ENCODE results near the gene CNNM3. TPM values are rescaled to one million over a fixed set of nuclear protein-coding genes. Genes with fewer than 3 reads are reported as not detected.
A peak's percentile ranks its signal among the peaks of the same experiment; 100 is the strongest.

CNNM3 gene
- total and polyA plus RNA-seq, 8 donors, result 4.6 to 107 (median 10.8) TPM

DNA sequence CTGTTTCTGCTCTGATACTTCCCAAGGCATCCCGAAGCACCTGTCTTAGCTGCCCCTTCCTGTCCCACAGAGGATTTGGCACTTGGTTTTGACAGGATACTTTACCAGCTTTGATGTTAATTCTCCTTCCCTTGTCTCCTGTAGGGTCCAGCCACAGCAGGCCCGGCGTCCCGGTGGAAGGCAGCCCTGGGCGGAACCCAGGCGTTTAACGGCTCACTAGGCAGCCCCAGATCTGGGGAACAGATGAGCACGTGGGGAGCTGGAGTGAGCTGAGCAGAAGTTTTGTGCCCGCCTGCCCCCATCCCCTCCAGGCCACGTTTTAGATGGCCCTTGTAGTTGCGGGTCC is 16.3 kb downstream of the CNNM3 start:
- H3K9me3 ChIP-seq, result no peaks in the 10 kb centered on the region
- TF ChIP-seq, protein P1, sequence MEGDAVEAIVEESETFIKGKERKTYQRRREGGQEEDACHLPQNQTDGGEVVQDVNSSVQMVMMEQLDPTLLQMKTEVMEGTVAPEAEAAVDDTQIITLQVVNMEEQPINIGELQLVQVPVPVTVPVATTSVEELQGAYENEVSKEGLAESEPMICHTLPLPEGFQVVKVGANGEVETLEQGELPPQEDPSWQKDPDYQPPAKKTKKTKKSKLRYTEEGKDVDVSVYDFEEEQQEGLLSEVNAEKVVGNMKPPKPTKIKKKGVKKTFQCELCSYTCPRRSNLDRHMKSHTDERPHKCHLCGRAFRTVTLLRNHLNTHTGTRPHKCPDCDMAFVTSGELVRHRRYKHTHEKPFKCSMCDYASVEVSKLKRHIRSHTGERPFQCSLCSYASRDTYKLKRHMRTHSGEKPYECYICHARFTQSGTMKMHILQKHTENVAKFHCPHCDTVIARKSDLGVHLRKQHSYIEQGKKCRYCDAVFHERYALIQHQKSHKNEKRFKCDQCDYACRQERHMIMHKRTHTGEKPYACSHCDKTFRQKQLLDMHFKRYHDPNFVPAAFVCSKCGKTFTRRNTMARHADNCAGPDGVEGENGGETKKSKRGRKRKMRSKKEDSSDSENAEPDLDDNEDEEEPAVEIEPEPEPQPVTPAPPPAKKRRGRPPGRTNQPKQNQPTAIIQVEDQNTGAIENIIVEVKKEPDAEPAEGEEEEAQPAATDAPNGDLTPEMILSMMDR (IDR thresholded peaks at IDR 0.05), result no peak
- TF ChIP-seq POLR2AphosphoS5 (IDR thresholded peaks at IDR 0.05) (no peak), POLR2A (IDR thresholded peaks at IDR 0.05) (no peak), EP300 (IDR thresholded peaks at IDR 0.05) (no peak)
- DNase-seq, result no peak
- no peaks in the 10 kb centered on the region for H3K27me3 ChIP-seq
- 73 to 84% (median 76%) methylated on average over 11 of the region's 11 CpGs for WGBS, 5 donors
- peaks cover 53 to 82% (median 80%) of the 10 kb centered on the region in 4 donors for H3K36me3 ChIP-seq
- no peak overlapping the region for H3K4me3 ChIP-seq
- H3K4me1 ChIP-seq, result peaks cover 11 to 30% (median 23%) of the 10 kb centered on the region in 4 donors
- intact Hi-C loops (cut with DNase I; ENCODE audit: low total_unique reads), result no loop called here
- H3K27ac ChIP-seq, result peak overlapping the region; percentile 5 to 55 (median 43)

DNA sequence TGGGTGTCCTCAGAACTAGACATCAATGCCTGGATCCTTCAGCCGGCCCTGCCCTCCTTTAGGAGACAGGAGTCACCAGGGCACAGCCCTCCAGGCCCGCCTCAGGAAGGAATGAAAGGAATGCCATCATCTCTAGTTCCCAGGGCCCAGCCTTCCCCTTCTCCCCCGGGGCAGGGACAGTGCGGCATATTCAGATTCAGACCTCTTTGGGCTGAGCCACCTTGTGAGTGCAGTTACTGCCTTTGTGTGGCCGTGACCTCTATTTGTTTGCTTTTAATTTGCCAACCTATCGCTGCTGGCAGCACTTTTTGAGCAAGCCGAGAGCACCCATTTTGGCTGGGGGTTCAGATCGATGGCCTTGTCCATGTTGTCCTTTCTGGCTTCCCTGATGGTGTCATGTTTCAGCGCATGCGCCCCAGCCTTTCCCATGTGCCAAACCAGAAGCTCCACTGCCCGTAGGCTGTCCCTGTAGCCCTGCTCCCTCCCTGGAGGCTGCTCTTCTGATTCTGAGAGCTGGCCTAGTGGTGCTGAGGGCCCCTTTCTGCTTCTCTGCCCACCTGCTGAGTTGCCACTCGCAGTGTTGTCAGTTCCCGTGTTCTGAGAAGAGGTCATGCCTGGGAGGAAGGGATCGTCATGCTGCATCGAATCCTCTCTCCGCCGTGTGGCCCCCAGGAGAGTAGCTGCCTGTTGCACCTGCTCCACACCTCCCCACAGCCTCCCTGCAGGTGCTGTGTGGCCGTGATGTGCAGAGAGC is 16.9 kb downstream of the CNNM3 start:
- peaks cover 47 to 82% (median 79%) of the 10 kb centered on the region in 4 donors for H3K36me3 ChIP-seq
- H3K27ac ChIP-seq, result peak overlapping the region; percentile 5 to 55 (median 43)
- no peaks in the 10 kb centered on the region for H3K27me3 ChIP-seq
- no peak for TF ChIP-seq EP300 (IDR thresholded peaks at IDR 0.05)
- peak in 1 of 3 donors; percentile 29 for TF ChIP-seq POLR2AphosphoS5 (IDR thresholded peaks at IDR 0.05)
- H3K4me3 ChIP-seq, result no peak overlapping the region
- H3K4me1 ChIP-seq, result peaks cover 11 to 30% (median 23%) of the 10 kb centered on the region in 4 donors
- 40 to 55% (median 44%) methylated on average over 18 of the region's 18 CpGs for WGBS, 5 donors
- DNase-seq, result peak; percentile 86 to 89
- no peaks in the 10 kb centered on the region for H3K9me3 ChIP-seq
- intact Hi-C loops (cut with DNase I; ENCODE audit: low total_unique reads), result no loop called here

DNA sequence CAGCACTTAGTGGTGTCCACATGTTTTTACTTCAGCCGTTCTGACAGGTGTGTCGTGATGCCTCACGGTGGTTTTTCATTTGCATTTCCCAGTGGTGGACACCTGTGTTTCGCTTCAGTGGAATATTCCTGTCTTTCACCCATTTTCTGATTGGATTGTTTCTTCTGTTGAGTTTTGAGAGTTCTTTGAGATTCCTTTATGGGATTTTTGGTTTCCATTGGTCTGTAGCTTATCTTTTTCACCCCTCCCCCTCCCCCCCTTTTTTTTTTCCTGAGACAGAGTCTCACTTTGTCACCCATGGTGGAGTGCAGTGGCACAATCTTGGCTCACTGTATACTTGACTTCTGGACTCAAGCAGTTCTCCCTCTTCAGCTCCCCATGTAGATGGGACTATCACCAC is 19.8 kb downstream of the CNNM3 start:
- no peak for DNase-seq
- TF ChIP-seq, protein P1 (IDR thresholded peaks at IDR 0.05), result no peak
- TF ChIP-seq POLR2A (IDR thresholded peaks at IDR 0.05), result no peak
- intact Hi-C loops (cut with DNase I; ENCODE audit: low total_unique reads), result no loop called here
- H3K9me3 ChIP-seq, result no peaks in the 10 kb centered on the region
- no peaks in the 10 kb centered on the region for H3K27me3 ChIP-seq
- H3K36me3 ChIP-seq, result peaks cover 18 to 69% (median 60%) of the 10 kb centered on the region in 4 donors
- peaks cover 21 to 46% (median 41%) of the 10 kb centered on the region in 4 donors for H3K4me1 ChIP-seq
- WGBS, 5 donors, result 77 to 96% (median 85%) methylated on average over 4 of the region's 4 CpGs
- no peak overlapping the region for H3K4me3 ChIP-seq
- no peak overlapping the region for H3K27ac ChIP-seq

DNA sequence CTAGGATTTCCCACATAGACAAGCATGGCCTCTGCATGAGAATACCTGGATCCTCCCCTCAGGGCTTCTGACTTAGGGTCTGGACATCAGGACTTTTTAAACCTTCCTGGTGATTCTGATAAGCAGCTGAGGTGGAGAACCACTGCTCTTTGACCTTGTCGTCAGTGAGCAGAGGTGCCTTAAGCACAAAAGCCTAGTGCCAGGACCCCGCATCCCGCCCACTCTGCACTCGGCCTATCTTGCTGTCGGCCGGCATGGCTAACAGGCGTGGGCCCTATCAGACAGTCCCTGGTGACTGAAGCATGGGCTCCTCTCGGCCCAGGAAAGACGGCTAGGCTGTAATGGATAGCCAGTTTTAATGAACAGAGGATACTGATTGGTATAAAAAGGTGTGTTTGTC is 21.5 kb downstream of the CNNM3 start:
- intact Hi-C loops (cut with DNase I; ENCODE audit: low total_unique reads), result no loop called here
- Histone ChIP-seq H3K27me3 (no peaks in the 10 kb centered on the region), H3K27ac (no peak overlapping the region), H3K36me3 (peaks cover 5 to 51% (median 43%) of the 10 kb centered on the region in 4 donors), H3K4me3 (no peak overlapping the region), H3K9me3 (no peaks in the 10 kb centered on the region), H3K4me1 (peaks cover 17 to 31% (median 27%) of the 10 kb centered on the region in 4 donors)
- TF ChIP-seq, protein P1 (IDR thresholded peaks at IDR 0.05), result no peak
- WGBS, 5 donors, result 83 to 93% (median 89%) methylated on average over 9 of the region's 9 CpGs
- DNase-seq, result no peak
